GM23338 (cell line): ENCODE data around the gene LMO2.

ENCODE experiments used
- CREB1 ChIP-seq: fragments of 250-450 bp; sonication (Bioruptor Pico); IDR thresholded peaks from 2 replicates; pipeline ENCODE4 v1.5.0; 2020; ENCODE audit warnings: low read depth, mild to moderate bottlenecking, moderate library complexity
- CTCF ChIP-seq, 2 experiments: fragments of 200-600 bp in 1 of 2; sonication (generic) in 1 of 2; conservative IDR thresholded peaks; 2 replicates each; pipeline versions ENCODE4 v1.5.1 to v1.6.1; 2016 to 2017; ENCODE audit warnings: antibody characterized with exemption in 2 of 2, low read depth in 2 of 2, mild to moderate bottlenecking in 2 of 2, moderate library complexity in 1 of 2
- EZH2 ChIP-seq: fragments of 200-600 bp; sonication (generic); IDR thresholded peaks from one replicate; pipeline ENCODE4 v1.8.0; 2017; ENCODE audit warnings: antibody characterized with exemption, mild to moderate bottlenecking, low read depth; ENCODE audit not compliant: unreplicated experiment
- EZH2phosphoT487 ChIP-seq: fragments of 200-600 bp; sonication (generic); IDR thresholded peaks from one replicate; pipeline ENCODE4 v1.8.1; 2018; ENCODE audit warnings: antibody characterized with exemption; ENCODE audit not compliant: unreplicated experiment
- JUNB ChIP-seq: IDR thresholded peaks from one replicate; pipeline ENCODE4 v1.6.1; 2016; ENCODE audit warnings: antibody characterized with exemption; ENCODE audit not compliant: unreplicated experiment
- NANOG ChIP-seq: IDR thresholded peaks from 2 replicates; pipeline ENCODE4 v1.6.1; 2016; ENCODE audit warnings: antibody characterized with exemption, borderline replicate concordance
- POLR2AphosphoS5 ChIP-seq: IDR thresholded peaks from 2 replicates; pipeline ENCODE4 v1.6.1; 2016; ENCODE audit warnings: antibody characterized with exemption, low read depth
- ZNF114 ChIP-seq: fragments of 250-450 bp; sonication (Bioruptor Pico); IDR thresholded peaks from 2 replicates; pipeline ENCODE4 v1.5.0; 2020; ENCODE audit warnings: mild to moderate bottlenecking, moderate library complexity
- TF ChIP-seq, protein P1 (sequence below): IDR thresholded peaks from one replicate; pipeline ENCODE4 v1.6.1; 2018; ENCODE audit warnings: antibody characterized with exemption; ENCODE audit not compliant: unreplicated experiment
- TF ChIP-seq, protein P2 (sequence below): fragments of 250-450 bp; sonication (Bioruptor Pico); IDR thresholded peaks from 2 replicates; pipeline ENCODE4 v1.5.0; 2020; ENCODE audit warnings: mild to moderate bottlenecking, moderate library complexity

- TF ChIP-seq CTCF (conservative IDR thresholded peaks at IDR 0.05; ENCODE audit: low read depth in 2 of 2) (no peak), EZH2 (no peak), POLR2AphosphoS5 (no peak), NANOG (no peak), JUNB (no peak), CREB1 (CRISPR knock-in tag) (no peak), EZH2phosphoT487 (no peak), ZNF114 (no peak)
- TF ChIP-seq, protein P1, sequence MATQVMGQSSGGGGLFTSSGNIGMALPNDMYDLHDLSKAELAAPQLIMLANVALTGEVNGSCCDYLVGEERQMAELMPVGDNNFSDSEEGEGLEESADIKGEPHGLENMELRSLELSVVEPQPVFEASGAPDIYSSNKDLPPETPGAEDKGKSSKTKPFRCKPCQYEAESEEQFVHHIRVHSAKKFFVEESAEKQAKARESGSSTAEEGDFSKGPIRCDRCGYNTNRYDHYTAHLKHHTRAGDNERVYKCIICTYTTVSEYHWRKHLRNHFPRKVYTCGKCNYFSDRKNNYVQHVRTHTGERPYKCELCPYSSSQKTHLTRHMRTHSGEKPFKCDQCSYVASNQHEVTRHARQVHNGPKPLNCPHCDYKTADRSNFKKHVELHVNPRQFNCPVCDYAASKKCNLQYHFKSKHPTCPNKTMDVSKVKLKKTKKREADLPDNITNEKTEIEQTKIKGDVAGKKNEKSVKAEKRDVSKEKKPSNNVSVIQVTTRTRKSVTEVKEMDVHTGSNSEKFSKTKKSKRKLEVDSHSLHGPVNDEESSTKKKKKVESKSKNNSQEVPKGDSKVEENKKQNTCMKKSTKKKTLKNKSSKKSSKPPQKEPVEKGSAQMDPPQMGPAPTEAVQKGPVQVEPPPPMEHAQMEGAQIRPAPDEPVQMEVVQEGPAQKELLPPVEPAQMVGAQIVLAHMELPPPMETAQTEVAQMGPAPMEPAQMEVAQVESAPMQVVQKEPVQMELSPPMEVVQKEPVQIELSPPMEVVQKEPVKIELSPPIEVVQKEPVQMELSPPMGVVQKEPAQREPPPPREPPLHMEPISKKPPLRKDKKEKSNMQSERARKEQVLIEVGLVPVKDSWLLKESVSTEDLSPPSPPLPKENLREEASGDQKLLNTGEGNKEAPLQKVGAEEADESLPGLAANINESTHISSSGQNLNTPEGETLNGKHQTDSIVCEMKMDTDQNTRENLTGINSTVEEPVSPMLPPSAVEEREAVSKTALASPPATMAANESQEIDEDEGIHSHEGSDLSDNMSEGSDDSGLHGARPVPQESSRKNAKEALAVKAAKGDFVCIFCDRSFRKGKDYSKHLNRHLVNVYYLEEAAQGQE = no peak
- TF ChIP-seq, protein P2, sequence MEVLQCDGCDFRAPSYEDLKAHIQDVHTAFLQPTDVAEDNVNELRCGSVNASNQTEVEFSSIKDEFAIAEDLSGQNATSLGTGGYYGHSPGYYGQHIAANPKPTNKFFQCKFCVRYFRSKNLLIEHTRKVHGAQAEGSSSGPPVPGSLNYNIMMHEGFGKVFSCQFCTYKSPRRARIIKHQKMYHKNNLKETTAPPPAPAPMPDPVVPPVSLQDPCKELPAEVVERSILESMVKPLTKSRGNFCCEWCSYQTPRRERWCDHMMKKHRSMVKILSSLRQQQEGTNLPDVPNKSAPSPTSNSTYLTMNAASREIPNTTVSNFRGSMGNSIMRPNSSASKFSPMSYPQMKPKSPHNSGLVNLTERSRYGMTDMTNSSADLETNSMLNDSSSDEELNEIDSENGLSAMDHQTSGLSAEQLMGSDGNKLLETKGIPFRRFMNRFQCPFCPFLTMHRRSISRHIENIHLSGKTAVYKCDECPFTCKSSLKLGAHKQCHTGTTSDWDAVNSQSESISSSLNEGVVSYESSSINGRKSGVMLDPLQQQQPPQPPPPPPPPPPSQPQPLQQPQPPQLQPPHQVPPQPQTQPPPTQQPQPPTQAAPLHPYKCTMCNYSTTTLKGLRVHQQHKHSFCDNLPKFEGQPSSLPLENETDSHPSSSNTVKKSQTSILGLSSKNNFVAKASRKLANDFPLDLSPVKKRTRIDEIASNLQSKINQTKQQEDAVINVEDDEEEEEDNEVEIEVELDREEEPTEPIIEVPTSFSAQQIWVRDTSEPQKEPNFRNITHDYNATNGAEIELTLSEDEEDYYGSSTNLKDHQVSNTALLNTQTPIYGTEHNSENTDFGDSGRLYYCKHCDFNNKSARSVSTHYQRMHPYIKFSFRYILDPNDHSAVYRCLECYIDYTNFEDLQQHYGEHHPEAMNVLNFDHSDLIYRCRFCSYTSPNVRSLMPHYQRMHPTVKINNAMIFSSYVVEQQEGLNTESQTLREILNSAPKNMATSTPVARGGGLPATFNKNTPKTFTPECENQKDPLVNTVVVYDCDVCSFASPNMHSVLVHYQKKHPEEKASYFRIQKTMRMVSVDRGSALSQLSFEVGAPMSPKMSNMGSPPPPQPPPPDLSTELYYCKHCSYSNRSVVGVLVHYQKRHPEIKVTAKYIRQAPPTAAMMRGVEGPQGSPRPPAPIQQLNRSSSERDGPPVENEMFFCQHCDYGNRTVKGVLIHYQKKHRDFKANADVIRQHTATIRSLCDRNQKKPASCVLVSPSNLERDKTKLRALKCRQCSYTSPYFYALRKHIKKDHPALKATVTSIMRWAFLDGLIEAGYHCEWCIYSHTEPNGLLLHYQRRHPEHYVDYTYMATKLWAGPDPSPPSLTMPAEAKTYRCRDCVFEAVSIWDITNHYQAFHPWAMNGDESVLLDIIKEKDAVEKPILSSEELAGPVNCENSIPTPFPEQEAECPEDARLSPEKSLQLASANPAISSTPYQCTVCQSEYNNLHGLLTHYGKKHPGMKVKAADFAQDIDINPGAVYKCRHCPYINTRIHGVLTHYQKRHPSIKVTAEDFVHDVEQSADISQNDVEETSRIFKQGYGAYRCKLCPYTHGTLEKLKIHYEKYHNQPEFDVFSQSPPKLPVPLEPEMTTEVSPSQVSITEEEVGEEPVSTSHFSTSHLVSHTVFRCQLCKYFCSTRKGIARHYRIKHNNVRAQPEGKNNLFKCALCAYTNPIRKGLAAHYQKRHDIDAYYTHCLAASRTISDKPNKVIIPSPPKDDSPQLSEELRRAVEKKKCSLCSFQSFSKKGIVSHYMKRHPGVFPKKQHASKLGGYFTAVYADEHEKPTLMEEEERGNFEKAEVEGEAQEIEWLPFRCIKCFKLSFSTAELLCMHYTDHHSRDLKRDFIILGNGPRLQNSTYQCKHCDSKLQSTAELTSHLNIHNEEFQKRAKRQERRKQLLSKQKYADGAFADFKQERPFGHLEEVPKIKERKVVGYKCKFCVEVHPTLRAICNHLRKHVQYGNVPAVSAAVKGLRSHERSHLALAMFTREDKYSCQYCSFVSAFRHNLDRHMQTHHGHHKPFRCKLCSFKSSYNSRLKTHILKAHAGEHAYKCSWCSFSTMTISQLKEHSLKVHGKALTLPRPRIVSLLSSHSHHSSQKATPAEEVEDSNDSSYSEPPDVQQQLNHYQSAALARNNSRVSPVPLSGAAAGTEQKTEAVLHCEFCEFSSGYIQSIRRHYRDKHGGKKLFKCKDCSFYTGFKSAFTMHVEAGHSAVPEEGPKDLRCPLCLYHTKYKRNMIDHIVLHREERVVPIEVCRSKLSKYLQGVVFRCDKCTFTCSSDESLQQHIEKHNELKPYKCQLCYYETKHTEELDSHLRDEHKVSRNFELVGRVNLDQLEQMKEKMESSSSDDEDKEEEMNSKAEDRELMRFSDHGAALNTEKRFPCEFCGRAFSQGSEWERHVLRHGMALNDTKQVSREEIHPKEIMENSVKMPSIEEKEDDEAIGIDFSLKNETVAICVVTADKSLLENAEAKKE (CRISPR knock-in tag) = no peak
Measured at GRCh38 chr11:33909150-33909549, 17.3 kb upstream of the LMO2 start.
